ENCODE results near the gene KCNJ10.
A peak's percentile ranks its signal among the peaks of the same experiment; 100 is the strongest.

Gene KCNJ10

DNA sequence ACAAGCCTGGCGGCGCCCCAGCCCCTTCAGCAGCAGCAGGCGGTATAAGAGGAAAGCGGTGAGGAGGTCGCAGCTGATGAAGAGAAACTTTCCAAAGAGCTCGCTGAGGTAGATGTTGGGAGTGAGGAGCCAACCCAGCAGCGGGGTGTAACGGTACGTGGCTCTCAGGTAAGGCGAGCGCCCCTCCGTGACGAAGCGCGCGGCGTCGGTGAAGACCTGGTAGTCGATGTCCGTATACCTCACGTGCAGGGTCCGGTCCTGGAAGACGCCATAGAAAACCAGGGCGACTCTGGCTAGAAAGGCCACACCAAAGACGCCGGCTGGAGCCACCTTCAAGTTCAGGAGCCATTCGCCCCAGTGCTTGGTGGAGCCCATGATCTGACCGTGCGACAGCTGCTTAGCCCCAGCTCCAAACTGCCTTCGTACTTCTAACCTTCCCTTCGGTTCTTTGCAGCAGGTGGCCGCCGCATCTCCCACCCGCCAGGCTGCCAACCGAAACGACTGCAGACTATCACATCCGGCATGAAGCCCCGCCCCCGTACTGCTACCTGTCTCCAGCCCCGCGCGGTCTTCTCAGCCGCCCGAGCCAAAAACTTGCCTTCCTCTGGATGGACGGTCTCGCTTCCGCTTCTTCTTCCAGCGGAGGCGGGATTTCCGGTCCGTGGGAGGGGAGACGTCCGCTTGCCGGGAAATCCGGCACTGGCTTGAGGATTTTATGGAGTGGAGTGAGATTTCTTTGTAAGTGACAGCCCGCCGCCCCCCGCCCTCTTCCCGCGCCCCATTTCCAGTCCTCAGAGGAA is 38.4 kb downstream of the KCNJ10 start, which contains the start of gene PIGM:
Gene PIGM (minus strand): TSS at position 626 of the 800 bp plus-strand sequence. CDS start 251 bp downstream, at position 375.
- H3K4me2 ChIP-seq (ENCODE audit: low read length), result peak within 1 kb of the TSS; percentile 83
- H3K27ac ChIP-seq (ENCODE audit: low read length), result peak within 1 kb of the TSS; percentile 16
- peaks cover 15% of the 10 kb centered on the region for H3K79me2 ChIP-seq (ENCODE audit: low read length)
- H2AFZ ChIP-seq (ENCODE audit: low read depth, low read length), result peak within 1 kb of the TSS; percentile 95
- H3K36me3 ChIP-seq (replicated peaks; ENCODE audit: low read depth, low read length), result no peaks in the 10 kb centered on the region
- H3K4me1 ChIP-seq (ENCODE audit: low read length), result peaks cover 15% of the 10 kb centered on the region
- TF ChIP-seq EZH2phosphoT487 (IDR thresholded peaks at IDR 0.05; ENCODE audit: low read depth), result no peak
- no peak; the same call in 1 of the 2 replicates for TF ChIP-seq CTCF (IDR thresholded peaks at IDR 0.05; ENCODE audit: low read depth, low read length)
- no peaks in the 10 kb centered on the region for H4K20me1 ChIP-seq (ENCODE audit: insufficient read depth, low read length)
- no peaks in the 10 kb centered on the region; the same call in 1 of the 2 replicates for H3K27me3 ChIP-seq (ENCODE audit: low read depth, low read length)
- H3K9me3 ChIP-seq (ENCODE audit: insufficient read depth, low read length), result no peaks in the 10 kb centered on the region
- H3K9ac ChIP-seq (ENCODE audit: low read length), result peak within 1 kb of the TSS; percentile 80
- peak within 1 kb of the TSS; percentile 88 for H3K4me3 ChIP-seq (ENCODE audit: low read length)

- Histone ChIP-seq H3K79me2 (ENCODE audit: low read length) (peaks cover 15% of the 10 kb centered on the region), H2AFZ (ENCODE audit: low read depth, low read length) (peak overlapping the region; percentile 95), H3K27ac (ENCODE audit: low read length) (no peak overlapping the region)
These were observed 39.1 kb downstream of the KCNJ10 start for GRCh38 chr1:160030657-160031364.

DNA sequence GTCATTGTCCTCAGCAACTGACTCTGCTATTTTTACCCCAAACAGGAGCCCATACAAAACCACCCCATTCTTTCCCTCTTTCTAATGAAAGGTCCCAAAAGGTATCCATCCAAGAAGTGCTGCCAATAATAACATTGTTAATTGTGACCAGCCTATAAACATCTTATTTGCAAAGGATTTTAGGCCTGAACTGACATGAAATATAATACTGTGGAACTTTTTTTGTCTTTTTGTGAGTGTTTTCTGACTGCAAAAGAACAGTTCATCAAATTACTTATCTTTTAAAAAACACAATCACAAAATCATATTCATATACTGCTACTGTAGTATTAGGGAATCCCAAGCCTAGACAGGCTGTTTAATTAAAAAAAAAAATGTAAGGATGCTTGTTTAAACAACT is 41.5 kb downstream of the KCNJ10 start:
- Histone ChIP-seq H3K4me2 (ENCODE audit: low read length) (no peak overlapping the region), H3K4me3 (ENCODE audit: low read length) (no peak overlapping the region), H2AFZ (ENCODE audit: low read depth, low read length) (no peak overlapping the region), H3K4me1 (ENCODE audit: low read length) (peaks cover 15% of the 10 kb centered on the region), H4K20me1 (ENCODE audit: insufficient read depth, low read length) (no peaks in the 10 kb centered on the region), H3K9ac (ENCODE audit: low read length) (no peak overlapping the region), H3K9me3 (ENCODE audit: insufficient read depth, low read length) (no peaks in the 10 kb centered on the region), H3K27me3 (ENCODE audit: low read depth, low read length) (no peaks in the 10 kb centered on the region; the same call in 1 of the 2 replicates), H3K36me3 (replicated peaks; ENCODE audit: low read depth, low read length) (no peaks in the 10 kb centered on the region), H3K27ac (ENCODE audit: low read length) (no peak overlapping the region), H3K79me2 (ENCODE audit: low read length) (peaks cover 15% of the 10 kb centered on the region)
- TF ChIP-seq CTCF (IDR thresholded peaks at IDR 0.05; ENCODE audit: low read depth, low read length) (no peak), EZH2phosphoT487 (IDR thresholded peaks at IDR 0.05; ENCODE audit: low read depth) (no peak)

More at GRCh38 chr1:160030657-160031364, 39.1 kb downstream of the KCNJ10 start:
- Histone ChIP-seq H3K4me1 (ENCODE audit: low read length) (peaks cover 15% of the 10 kb centered on the region), H3K4me3 (ENCODE audit: low read length) (peak overlapping the region; percentile 88), H3K9ac (ENCODE audit: low read length) (peak overlapping the region; percentile 80), H4K20me1 (ENCODE audit: insufficient read depth, low read length) (no peaks in the 10 kb centered on the region), H3K27me3 (ENCODE audit: low read depth, low read length) (no peaks in the 10 kb centered on the region; the same call in 1 of the 2 replicates), H3K4me2 (ENCODE audit: low read length) (peak overlapping the region; percentile 83), H3K9me3 (ENCODE audit: insufficient read depth, low read length) (no peaks in the 10 kb centered on the region), H3K36me3 (replicated peaks; ENCODE audit: low read depth, low read length) (no peaks in the 10 kb centered on the region)
- TF ChIP-seq CTCF (IDR thresholded peaks at IDR 0.05; ENCODE audit: low read depth, low read length) (no peak), EZH2phosphoT487 (IDR thresholded peaks at IDR 0.05; ENCODE audit: low read depth) (no peak)

- Histone ChIP-seq H2AFZ (ENCODE audit: low read depth, low read length) (no peak overlapping the region), H3K36me3 (replicated peaks; ENCODE audit: low read depth, low read length) (no peaks in the 10 kb centered on the region), H3K4me3 (ENCODE audit: low read length) (no peak overlapping the region), H3K9me3 (ENCODE audit: insufficient read depth, low read length) (no peaks in the 10 kb centered on the region), H3K27ac (ENCODE audit: low read length) (no peak overlapping the region), H3K4me2 (ENCODE audit: low read length) (no peak overlapping the region), H3K27me3 (ENCODE audit: low read depth, low read length) (0 out of 2 replicates have a peak, but pooled peaks cover 3% of the 10 kb centered on the region), H3K9ac (ENCODE audit: low read length) (no peak overlapping the region), H3K79me2 (ENCODE audit: low read length) (peaks cover 3% of the 10 kb centered on the region; the same call in 1 of the 2 replicates), H4K20me1 (ENCODE audit: insufficient read depth, low read length) (no peaks in the 10 kb centered on the region), H3K4me1 (ENCODE audit: low read length) (peaks cover 3% of the 10 kb centered on the region)
- no peak for TF ChIP-seq CTCF (IDR thresholded peaks at IDR 0.05; ENCODE audit: low read depth, low read length)
- TF ChIP-seq EZH2phosphoT487 (IDR thresholded peaks at IDR 0.05; ENCODE audit: low read depth), result no peak
These were observed 44.6 kb downstream of the KCNJ10 start for GRCh38 chr1:160025314-160025713.

Measured in OCI-LY3 (cell line).